ENCODE data around the gene NAPSA. TPM values are rescaled to one million over a fixed set of nuclear protein-coding genes. Genes with fewer than 3 reads are reported as not detected.
A peak's percentile ranks its signal among the peaks of the same experiment; 100 is the strongest.

NAPSA gene
- total RNA-seq (1,000 to 10,000 TPM; 1,284 to 3,296 TPM), polyA plus RNA-seq (ENCODE audit: insufficient read length in 6 of 6) (10 to 100 TPM; 21.2 to 49.3 (median 32.2) TPM)
- long read RNA-seq, donor 1, transcript NAPSA-201 (9 exons, 1,548 nt) = major isoform, 20 of 20 reads
- long read RNA-seq, donor 1, partial matches to known transcripts = 0 of 20 reads
- long read RNA-seq, donor 1, other reads (novel, unspliced or antisense) = 0 of 20 reads
- long read RNA-seq, donor 2, partial matches to known transcripts = 0 of 4 reads
- long read RNA-seq, donor 2, other reads (novel, unspliced or antisense) = 0 of 4 reads
- long read RNA-seq, donor 3, partial matches to known transcripts = 0 of 3 reads
- long read RNA-seq, donor 3, other reads (novel, unspliced or antisense) = 0 of 3 reads
- long read RNA-seq, donor 4, transcript NAPSA-201 (9 exons, 1,548 nt) = major isoform, 4,125 of 4,658 reads
- long read RNA-seq, donor 4, transcript NAPSA-204 (2 exons, 514 nt) = minor isoform, 26 of 4,658 reads
- long read RNA-seq, donor 4, partial matches to known transcripts = 172 of 4,658 reads
- long read RNA-seq, donor 4, other reads (novel, unspliced or antisense) = 335 of 4,658 reads
- long read RNA-seq, donor 5, transcript NAPSA-201 (9 exons, 1,548 nt) = major isoform, 6 of 8 reads
- long read RNA-seq, donor 5, partial matches to known transcripts = 0 of 8 reads
- long read RNA-seq, donor 5, other reads (novel, unspliced or antisense) = 0 of 8 reads
- long read RNA-seq, donor 6, transcript NAPSA-201 (9 exons, 1,548 nt) = major isoform, 6 of 7 reads
- long read RNA-seq, donor 6, partial matches to known transcripts = 0 of 7 reads
- long read RNA-seq, donor 6, other reads (novel, unspliced or antisense) = 0 of 7 reads
- long read RNA-seq, donor 7, partial matches to known transcripts = 0 of 4 reads
- long read RNA-seq, donor 7, other reads (novel, unspliced or antisense) = 0 of 4 reads
- long read RNA-seq, donor 8, transcript NAPSA-201 (9 exons, 1,548 nt) = major isoform, 8 of 9 reads
- long read RNA-seq, donor 8, partial matches to known transcripts = 0 of 9 reads
- long read RNA-seq, donor 8, other reads (novel, unspliced or antisense) = 0 of 9 reads
- long read RNA-seq, donor 9 = 0 reads
- long read RNA-seq, donor 10, transcript NAPSA-204 (2 exons, 514 nt) = minor isoform, 6 of 1,992 reads
- long read RNA-seq, donor 10, transcript NAPSA-201 (9 exons, 1,548 nt) = major isoform, 1,717 of 1,992 reads
- long read RNA-seq, donor 10, partial matches to known transcripts = 84 of 1,992 reads
- long read RNA-seq, donor 10, other reads (novel, unspliced or antisense) = 185 of 1,992 reads
- long read RNA-seq, donor 11 = 0 reads
- long read RNA-seq, donor 12, transcript NAPSA-201 (9 exons, 1,548 nt) = major isoform, 10 of 12 reads
- long read RNA-seq, donor 12, partial matches to known transcripts = 0 of 12 reads
- long read RNA-seq, donor 12, other reads (novel, unspliced or antisense) = 0 of 12 reads

GRCh38 chr19:50365434-50366306 is at the start of gene NAPSA:
Gene NAPSA, minus strand, starts transcription at chr19:50365639. Its CDS starts 18 bp downstream, at chr19:50365621.
- no peak for TF ChIP-seq CTCF (IDR thresholded peaks at IDR 0.05)
- Histone ChIP-seq H3K36me3 (peaks cover 0 to 4% of the 10 kb centered on the region in 2 donors), H3K9me3 (no peaks in the 10 kb centered on the region), H3K4me3 (peak within 1 kb of the TSS; percentile 23 to 36), H3K27ac (peak within 1 kb of the TSS; percentile 72 to 84), H3K27me3 (no peaks in the 10 kb centered on the region), H3K4me1 (peaks cover 0 to 5% of the 10 kb centered on the region in 2 donors)
- intact Hi-C loops (cut with DNase I) = loop anchor here in 1 of 2 donors (5.0 to 10.0 kb wide), 3 partner anchors 49 to 419 kb away; partner anchors contain the start of gene SPIB
- ATAC-seq = peak; percentile 51
- peak in 3 of 4 donors; percentile 60 to 83 (median 65) for DNase-seq

- ATAC-seq (no peak), DNase-seq (no peak)
- Histone ChIP-seq H3K27me3 (peaks cover 5 to 17% of the 10 kb centered on the region in 2 donors), H3K27ac (no peak overlapping the region), H3K4me3 (no peak overlapping the region), H3K36me3 (peaks cover 0 to 36% of the 10 kb centered on the region in 2 donors), H3K4me1 (peaks cover 0 to 28% of the 10 kb centered on the region in 2 donors), H3K9me3 (no peaks in the 10 kb centered on the region)
- no peak for TF ChIP-seq CTCF (IDR thresholded peaks at IDR 0.05)
- intact Hi-C loops (cut with DNase I) = loop anchor here in 1 of 2 donors (10.0 kb wide), 1 partner anchor 49 kb away; the partner anchor contains the start of gene NAPSA
These were observed 48.1 kb upstream of the NAPSA start for GRCh38 chr19:50413531-50413930.

- ATAC-seq = no peak
- Histone ChIP-seq H3K27me3 (peaks cover 2 to 12% of the 10 kb centered on the region in 2 donors), H3K4me1 (peaks cover 0 to 24% of the 10 kb centered on the region in 2 donors), H3K9me3 (no peaks in the 10 kb centered on the region), H3K4me3 (no peak overlapping the region), H3K27ac (no peak overlapping the region), H3K36me3 (peaks cover 0 to 41% of the 10 kb centered on the region in 2 donors)
- TF ChIP-seq CTCF (IDR thresholded peaks at IDR 0.05) = no peak
- DNase-seq = no peak
- intact Hi-C loops (cut with DNase I) = loop anchor here in 1 of 2 donors (10.0 kb wide), 1 partner anchor 48 kb away; the partner anchor contains the start of gene NAPSA
These were observed 47.7 kb upstream of the NAPSA start for GRCh38 chr19:50413096-50413495.

- intact Hi-C loops (cut with DNase I) = loop anchor here in 1 of 2 donors (10.0 kb wide), 1 partner anchor 48 kb away; the partner anchor contains the start of gene NAPSA
- peaks cover 0 to 22% of the 10 kb centered on the region in 2 donors for H3K4me1 ChIP-seq
- no peak for TF ChIP-seq CTCF (IDR thresholded peaks at IDR 0.05)
- H3K4me3 ChIP-seq = no peak overlapping the region
- no peak overlapping the region for H3K27ac ChIP-seq
- H3K9me3 ChIP-seq = no peaks in the 10 kb centered on the region
- H3K36me3 ChIP-seq = peaks cover 0 to 48% of the 10 kb centered on the region in 2 donors
- no peak for DNase-seq
- no peak for ATAC-seq
- peaks cover 0 to 6% of the 10 kb centered on the region in 2 donors for H3K27me3 ChIP-seq
These were observed 47.0 kb upstream of the NAPSA start for GRCh38 chr19:50412419-50412818.

All from left lung (tissue), 14 donors.